Measurements from ENCODE around the gene CA4.

DNA sequence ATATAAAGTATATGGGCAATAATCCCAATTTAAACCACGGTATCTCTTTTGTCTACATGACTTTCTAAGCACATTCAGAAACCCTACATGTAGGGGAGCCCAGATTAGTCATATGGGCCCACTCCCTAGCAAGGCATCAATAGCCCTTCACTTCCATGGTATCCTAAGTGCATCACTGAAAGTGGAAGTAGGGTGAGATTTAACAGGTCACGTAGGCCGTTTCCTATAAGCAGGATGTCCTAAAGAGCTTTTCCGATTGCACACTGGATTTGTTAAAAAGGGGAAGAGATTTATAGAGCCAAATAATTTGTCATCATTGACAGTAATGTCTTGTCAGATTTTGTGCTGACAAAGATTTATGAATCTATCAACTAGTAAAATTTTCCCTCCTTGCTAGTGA, 39.0 kb downstream of the CA4 start:
- no peak for TF ChIP-seq POLR2A (IDR thresholded peaks at IDR 0.05)
- TF ChIP-seq CTCF (IDR thresholded peaks at IDR 0.05), result no peak

All from tibial nerve (tissue), 3 donors.